Effector CD4-positive, alpha-beta T cell (primary cell): ENCODE results near the gene HLA-DRA.
A peak's percentile ranks its signal among the peaks of the same experiment; 100 is the strongest.

Experiments
- DNase-seq: peaks from one replicate; pipeline ENCODE4 v3.0.0-alpha.2; 2020
- total RNA-seq: gene quantifications from one replicate; lab custom pipeline; 2026; lab: John Stamatoyannopoulos, UW

Gene HLA-DRA
- total RNA-seq, result 4.1 reads per million, percentile 16 among the genes with 10 or more reads in this experiment

- peak; percentile 19 for DNase-seq
Observed at GRCh38 chr6:32439602-32440214, at the start of gene HLA-DRA. TSS of gene HLA-DRA (plus strand) at chr6:32439887. CDS start at chr6:32439951, 64 bp downstream.

- DNase-seq, result no peak
Observed at GRCh38 chr6:32391505-32391904, 48.2 kb upstream of the HLA-DRA start.

- DNase-seq, result no peak
Observed at GRCh38 chr6:32393665-32394420, 45.8 kb upstream of the HLA-DRA start.

GRCh38 chr6:32396028-32396427 lies 43.7 kb upstream of the HLA-DRA start:
- no peak for DNase-seq

GRCh38 chr6:32397252-32397920 lies 42.3 kb upstream of the HLA-DRA start:
- DNase-seq, result no peak

GRCh38 chr6:32401284-32401963 lies 38.3 kb upstream of the HLA-DRA start:
- DNase-seq, result no peak

- no peak for DNase-seq
Observed at GRCh38 chr6:32402812-32403211, 36.9 kb upstream of the HLA-DRA start.

- DNase-seq, result no peak
Observed at GRCh38 chr6:32405656-32406055, 34.0 kb upstream of the HLA-DRA start.

- no peak for DNase-seq
Observed at GRCh38 chr6:32406197-32406596, 33.5 kb upstream of the HLA-DRA start.

- DNase-seq, result no peak
Observed at GRCh38 chr6:32406857-32407256, 32.8 kb upstream of the HLA-DRA start, which contains the start of gene BTNL2. TSS of gene BTNL2 (minus strand) at chr6:32407181. CDS start at chr6:32407123, 58 bp downstream.

- DNase-seq, result no peak
Observed at GRCh38 chr6:32410906-32411305, 28.8 kb upstream of the HLA-DRA start.

- DNase-seq, result no peak
Observed at GRCh38 chr6:32411566-32412327, 27.9 kb upstream of the HLA-DRA start.

- peak; percentile 83 for DNase-seq
Observed at GRCh38 chr6:32413427-32414047, 26.1 kb upstream of the HLA-DRA start.

- DNase-seq, result peak; percentile 71
Observed at GRCh38 chr6:32415521-32416019, 24.1 kb upstream of the HLA-DRA start.

GRCh38 chr6:32416036-32416435 lies 23.7 kb upstream of the HLA-DRA start:
- DNase-seq, result no peak

- DNase-seq, result no peak
Observed at GRCh38 chr6:32424589-32425300, 14.9 kb upstream of the HLA-DRA start.

- DNase-seq, result no peak
Observed at GRCh38 chr6:32426338-32426737, 13.3 kb upstream of the HLA-DRA start.

GRCh38 chr6:32427218-32427617 lies 12.5 kb upstream of the HLA-DRA start:
- no peak for DNase-seq

- no peak for DNase-seq
Observed at GRCh38 chr6:32427934-32428474, 11.7 kb upstream of the HLA-DRA start.

GRCh38 chr6:32430179-32430578 lies 9.5 kb upstream of the HLA-DRA start:
- no peak for DNase-seq

- no peak for DNase-seq
Observed at GRCh38 chr6:32431142-32431541, 8.5 kb upstream of the HLA-DRA start.
